K562 (cell line): Measurements from ENCODE around the gene MYO1H. TPM values are rescaled to one million over a fixed set of nuclear protein-coding genes. Genes with fewer than 3 reads are reported as not detected.

ENCODE experiments used
- polyA plus RNA-seq, 8 experiments: library from polyadenylated mRNA; depleted of rRNA in 4 of 8; stranded (reverse) in 5 of 8; unstranded in 3 of 8; fragments of >200 nt; fragmentation: Nextera tagmentation in 2 of 8; fragmentation: Illumina TruSeq in 1 of 8; extraction: Ambion mirVana in 2 of 8; extraction: Trizol in 1 of 8; gene quantifications; 2 replicates each; pipeline versions ENCODE4 v1.2.1 to v1.2.3, GENCODE V29; 2011 to 2014; ENCODE audit warnings: inconsistent platforms in 1 of 8, missing spikeins in 1 of 8
- total RNA-seq, 7 experiments: library from RNA; depleted of rRNA in 6 of 7; stranded (reverse); fragments of >200 nt in 6 of 7; fragmentation: Illumina TruSeq in 2 of 7; extraction: Trizol in 2 of 7; gene quantifications; 2 replicates each; pipeline versions ENCODE4 v1.2.1 to v1.2.3, GENCODE V29; 2011 to 2021; ENCODE audit warnings: low replicate concordance in 1 of 7

Gene MYO1H
- total and polyA plus RNA-seq, 9 of the 15 experiments (the other 6 are each of a cell fraction or from before 2014, with no cell fraction given), result not detected

Other genes with a start within 250 kb of the MYO1H start
- 1.5 and 2.5 TPM in 2 replicates for gene ACACB, start 231.3 kb upstream of the MYO1H start, total RNA-seq (2014; rRNA removed)
- 0.62 and 0.77 TPM in 2 replicates for gene ACACB, start 231.3 kb upstream of the MYO1H start, total RNA-seq (2014; rRNA removed; fragmentation: Illumina TruSeq; extraction: Trizol)
- 1.1 and 1.6 TPM in 2 replicates for gene ACACB, start 231.3 kb upstream of the MYO1H start, total RNA-seq (2015; rRNA removed; fragmentation: Illumina TruSeq; extraction: Trizol)
- gene ACACB, start 231.3 kb upstream of the MYO1H start, total RNA-seq (2021), result 2.5 and 2.8 TPM in 2 replicates
- 0.10 and 0.32 TPM in 2 replicates for gene ACACB, start 231.3 kb upstream of the MYO1H start, polyA plus RNA-seq (2011; rRNA removed)
- 0.83 and 0.87 TPM in 2 replicates for gene ACACB, start 231.3 kb upstream of the MYO1H start, polyA plus RNA-seq (2014; fragmentation: Illumina TruSeq; extraction: Trizol)
- gene ACACB, start 231.3 kb upstream of the MYO1H start, polyA plus RNA-seq (2014; fragmentation: Nextera tagmentation; extraction: Ambion mirVana), result under 1 TPM; 0.10 to 0.18 TPM
- 0.31 and 1.3 TPM in 2 replicates for gene ACACB, start 231.3 kb upstream of the MYO1H start, polyA plus RNA-seq (2014; rRNA removed)
- gene FOXN4, start 38.6 kb upstream of the MYO1H start, total RNA-seq (2014; rRNA removed), result not detected in 2 replicates
- gene FOXN4, start 38.6 kb upstream of the MYO1H start, total RNA-seq (2014; rRNA removed; fragmentation: Illumina TruSeq; extraction: Trizol), result not detected in 2 replicates
- gene FOXN4, start 38.6 kb upstream of the MYO1H start, total RNA-seq (2015; rRNA removed; fragmentation: Illumina TruSeq; extraction: Trizol), result not detected in 2 replicates
- not detected in 2 replicates for gene FOXN4, start 38.6 kb upstream of the MYO1H start, total RNA-seq (2021)
- gene FOXN4, start 38.6 kb upstream of the MYO1H start, polyA plus RNA-seq (2011; rRNA removed), result not detected in 2 replicates
- gene FOXN4, start 38.6 kb upstream of the MYO1H start, polyA plus RNA-seq (2014; fragmentation: Illumina TruSeq; extraction: Trizol), result not detected in 2 replicates
- gene FOXN4, start 38.6 kb upstream of the MYO1H start, polyA plus RNA-seq (2014; fragmentation: Nextera tagmentation; extraction: Ambion mirVana), result not detected
- gene FOXN4, start 38.6 kb upstream of the MYO1H start, polyA plus RNA-seq (2014; rRNA removed), result not detected in 2 replicates
- 10.1 and 22.7 TPM in 2 replicates for gene KCTD10, start 129.4 kb downstream of the MYO1H start, total RNA-seq (2014; rRNA removed)
- 13.3 and 16.7 TPM in 2 replicates for gene KCTD10, start 129.4 kb downstream of the MYO1H start, total RNA-seq (2014; rRNA removed; fragmentation: Illumina TruSeq; extraction: Trizol)
- gene KCTD10, start 129.4 kb downstream of the MYO1H start, total RNA-seq (2015; rRNA removed; fragmentation: Illumina TruSeq; extraction: Trizol), result 14.9 and 15.7 TPM in 2 replicates
- gene KCTD10, start 129.4 kb downstream of the MYO1H start, total RNA-seq (2021), result 20.4 and 24.1 TPM in 2 replicates
- 37.5 and 40.7 TPM in 2 replicates for gene KCTD10, start 129.4 kb downstream of the MYO1H start, polyA plus RNA-seq (2011; rRNA removed)
- gene KCTD10, start 129.4 kb downstream of the MYO1H start, polyA plus RNA-seq (2014; fragmentation: Illumina TruSeq; extraction: Trizol), result 19.2 and 25.9 TPM in 2 replicates
- 10 to 100 TPM in 1 of 2 experiments, 1 to 10 TPM in 1; 1.9 to 12.3 TPM for gene KCTD10, start 129.4 kb downstream of the MYO1H start, polyA plus RNA-seq (2014; fragmentation: Nextera tagmentation; extraction: Ambion mirVana)
- gene KCTD10, start 129.4 kb downstream of the MYO1H start, polyA plus RNA-seq (2014; rRNA removed), result 19.1 and 21.8 TPM in 2 replicates
- 16.2 and 19.8 TPM in 2 replicates for gene UBE3B, start 129.7 kb downstream of the MYO1H start, total RNA-seq (2014; rRNA removed)
- 12.2 and 13.8 TPM in 2 replicates for gene UBE3B, start 129.7 kb downstream of the MYO1H start, total RNA-seq (2014; rRNA removed; fragmentation: Illumina TruSeq; extraction: Trizol)
- 11.5 and 11.6 TPM in 2 replicates for gene UBE3B, start 129.7 kb downstream of the MYO1H start, total RNA-seq (2015; rRNA removed; fragmentation: Illumina TruSeq; extraction: Trizol)
- gene UBE3B, start 129.7 kb downstream of the MYO1H start, total RNA-seq (2021), result 18.7 and 21.8 TPM in 2 replicates
- 23.6 and 28.5 TPM in 2 replicates for gene UBE3B, start 129.7 kb downstream of the MYO1H start, polyA plus RNA-seq (2011; rRNA removed)
- 14.8 and 17.1 TPM in 2 replicates for gene UBE3B, start 129.7 kb downstream of the MYO1H start, polyA plus RNA-seq (2014; fragmentation: Illumina TruSeq; extraction: Trizol)
- 1 to 10 TPM; 7.6 to 8.1 TPM for gene UBE3B, start 129.7 kb downstream of the MYO1H start, polyA plus RNA-seq (2014; fragmentation: Nextera tagmentation; extraction: Ambion mirVana)
- gene UBE3B, start 129.7 kb downstream of the MYO1H start, polyA plus RNA-seq (2014; rRNA removed), result 15.5 and 22.1 TPM in 2 replicates
- gene MMAB, start 225.6 kb downstream of the MYO1H start, total RNA-seq (2014; rRNA removed), result 71.0 and 73.4 TPM in 2 replicates
- 37.5 and 39.5 TPM in 2 replicates for gene MMAB, start 225.6 kb downstream of the MYO1H start, total RNA-seq (2014; rRNA removed; fragmentation: Illumina TruSeq; extraction: Trizol)
- 53.4 and 56.1 TPM in 2 replicates for gene MMAB, start 225.6 kb downstream of the MYO1H start, total RNA-seq (2015; rRNA removed; fragmentation: Illumina TruSeq; extraction: Trizol)
- 63.9 and 70.5 TPM in 2 replicates for gene MMAB, start 225.6 kb downstream of the MYO1H start, total RNA-seq (2021)
- gene MMAB, start 225.6 kb downstream of the MYO1H start, polyA plus RNA-seq (2011; rRNA removed), result 46.2 and 52.8 TPM in 2 replicates
- 30.6 and 48.2 TPM in 2 replicates for gene MMAB, start 225.6 kb downstream of the MYO1H start, polyA plus RNA-seq (2014; fragmentation: Illumina TruSeq; extraction: Trizol)
- gene MMAB, start 225.6 kb downstream of the MYO1H start, polyA plus RNA-seq (2014; fragmentation: Nextera tagmentation; extraction: Ambion mirVana), result 10 to 100 TPM in 1 of 2 experiments, 1 to 10 TPM in 1; 9.5 to 21.1 TPM
- 75.0 and 76.1 TPM in 2 replicates for gene MMAB, start 225.6 kb downstream of the MYO1H start, polyA plus RNA-seq (2014; rRNA removed)
- 28.5 and 38.9 TPM in 2 replicates for gene MVK, start 225.9 kb downstream of the MYO1H start, total RNA-seq (2014; rRNA removed)
- gene MVK, start 225.9 kb downstream of the MYO1H start, total RNA-seq (2014; rRNA removed; fragmentation: Illumina TruSeq; extraction: Trizol), result 15.7 and 18.3 TPM in 2 replicates
- gene MVK, start 225.9 kb downstream of the MYO1H start, total RNA-seq (2015; rRNA removed; fragmentation: Illumina TruSeq; extraction: Trizol), result 18.3 and 18.5 TPM in 2 replicates
- 31.3 and 33.6 TPM in 2 replicates for gene MVK, start 225.9 kb downstream of the MYO1H start, total RNA-seq (2021)
- gene MVK, start 225.9 kb downstream of the MYO1H start, polyA plus RNA-seq (2011; rRNA removed), result 28.1 and 41.9 TPM in 2 replicates
- gene MVK, start 225.9 kb downstream of the MYO1H start, polyA plus RNA-seq (2014; fragmentation: Illumina TruSeq; extraction: Trizol), result 18.8 and 24.2 TPM in 2 replicates
- gene MVK, start 225.9 kb downstream of the MYO1H start, polyA plus RNA-seq (2014; fragmentation: Nextera tagmentation; extraction: Ambion mirVana), result 1 to 10 TPM in 1 of 2 experiments, under 1 TPM in 1; 0.41 to 1.9 TPM
- gene MVK, start 225.9 kb downstream of the MYO1H start, polyA plus RNA-seq (2014; rRNA removed), result 23.1 and 25.8 TPM in 2 replicates